DOHH2 (cell line): ENCODE data around the gene PATL1.
A peak's percentile ranks its signal among the peaks of the same experiment; 100 is the strongest.

ENCODE experiments used
- H3F3A ChIP-seq: fragments of 200-600 bp; sonication (generic), shearing (Covaris generic); 2 replicates; pipeline ENCODE4 v1.6.0; 2016; ENCODE audit warnings: antibody characterized with exemption, mild to moderate bottlenecking; ENCODE audit not compliant: control insufficient read depth, insufficient read depth
- H3K27ac ChIP-seq: fragments of 200-600 bp; sonication (generic); 2 replicates; pipeline ENCODE4 v1.5.1; 2014; ENCODE audit warnings: low read depth, mild to moderate bottlenecking, low read length, moderate library complexity
- H3K27me3 ChIP-seq: fragments of 200-600 bp; sonication (generic); 2 replicates; pipeline ENCODE4 v1.6.1; 2014; ENCODE audit warnings: mild to moderate bottlenecking, low read length, mixed read lengths; ENCODE audit not compliant: control insufficient read depth
- H3K36me3 ChIP-seq: fragments of 200-600 bp; sonication (generic); 2 replicates; pipeline ENCODE4 v1.6.1; 2014; ENCODE audit warnings: mild to moderate bottlenecking, low read length, moderate library complexity, mixed read lengths; ENCODE audit not compliant: control insufficient read depth
- H3K4me1 ChIP-seq: fragments of 200-600 bp; sonication (generic); 2 replicates; pipeline ENCODE4 v1.6.1; 2014; ENCODE audit warnings: mild to moderate bottlenecking, low read length, mixed read lengths; ENCODE audit not compliant: control insufficient read depth
- H3K4me2 ChIP-seq: fragments of 200-600 bp; sonication (generic); 2 replicates; pipeline ENCODE4 v1.6.0; 2014; ENCODE audit warnings: mild to moderate bottlenecking, low read length, moderate library complexity
- H3K4me3 ChIP-seq: fragments of 200-600 bp; sonication (generic); 2 replicates; pipeline ENCODE4 v1.5.1; 2014; ENCODE audit warnings: mild to moderate bottlenecking, low read length, mixed read lengths
- H3K79me2 ChIP-seq: fragments of 200-600 bp; sonication (generic); 2 replicates; pipeline ENCODE4 v1.6.1; 2014; ENCODE audit warnings: mild to moderate bottlenecking, low read length, mixed read lengths; ENCODE audit not compliant: control insufficient read depth
- H3K9me2 ChIP-seq: fragments of 200-600 bp; sonication (generic); replicated peaks from 2 replicates; pipeline ENCODE4 v1.6.1; 2014; ENCODE audit warnings: mild to moderate bottlenecking, low read length, mixed read lengths; ENCODE audit not compliant: control insufficient read depth
- H3K9me3 ChIP-seq: fragments of 200-600 bp; sonication (generic); 2 replicates; pipeline ENCODE4 v1.6.1; 2014; ENCODE audit warnings: antibody characterized with exemption, low read length, mixed read lengths; ENCODE audit not compliant: control insufficient read depth, insufficient read depth
- H4K20me1 ChIP-seq: fragments of 200-600 bp; sonication (generic); 2 replicates; pipeline ENCODE4 v1.6.0; 2014; ENCODE audit warnings: low read depth, mild to moderate bottlenecking, antibody characterized with exemption, low read length, moderate library complexity; ENCODE audit not compliant: control insufficient read depth, insufficient read depth
- EZH2phosphoT487 ChIP-seq: fragments of 200-600 bp; sonication (generic); IDR thresholded peaks from 2 replicates; pipeline ENCODE4 v1.6.1; 2017; ENCODE audit warnings: borderline replicate concordance, mild to moderate bottlenecking, antibody characterized with exemption, low read length, moderate library complexity, mixed read lengths
- TF ChIP-seq, protein P1 (sequence below): fragments of 200-600 bp; sonication (generic); IDR thresholded peaks from one replicate; pipeline ENCODE4 v1.5.1; 2014; ENCODE audit warnings: antibody characterized with exemption, mild to moderate bottlenecking, low read depth, low read length; ENCODE audit not compliant: poor library complexity, severe bottlenecking

Gene PATL1, protein sequence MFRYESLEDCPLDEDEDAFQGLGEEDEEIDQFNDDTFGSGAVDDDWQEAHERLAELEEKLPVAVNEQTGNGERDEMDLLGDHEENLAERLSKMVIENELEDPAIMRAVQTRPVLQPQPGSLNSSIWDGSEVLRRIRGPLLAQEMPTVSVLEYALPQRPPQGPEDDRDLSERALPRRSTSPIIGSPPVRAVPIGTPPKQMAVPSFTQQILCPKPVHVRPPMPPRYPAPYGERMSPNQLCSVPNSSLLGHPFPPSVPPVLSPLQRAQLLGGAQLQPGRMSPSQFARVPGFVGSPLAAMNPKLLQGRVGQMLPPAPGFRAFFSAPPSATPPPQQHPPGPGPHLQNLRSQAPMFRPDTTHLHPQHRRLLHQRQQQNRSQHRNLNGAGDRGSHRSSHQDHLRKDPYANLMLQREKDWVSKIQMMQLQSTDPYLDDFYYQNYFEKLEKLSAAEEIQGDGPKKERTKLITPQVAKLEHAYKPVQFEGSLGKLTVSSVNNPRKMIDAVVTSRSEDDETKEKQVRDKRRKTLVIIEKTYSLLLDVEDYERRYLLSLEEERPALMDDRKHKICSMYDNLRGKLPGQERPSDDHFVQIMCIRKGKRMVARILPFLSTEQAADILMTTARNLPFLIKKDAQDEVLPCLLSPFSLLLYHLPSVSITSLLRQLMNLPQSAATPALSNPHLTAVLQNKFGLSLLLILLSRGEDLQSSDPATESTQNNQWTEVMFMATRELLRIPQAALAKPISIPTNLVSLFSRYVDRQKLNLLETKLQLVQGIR

GRCh38 chr11:59668950-59669610, at the start of gene PATL1:
TSS of gene PATL1 (minus strand) at chr11:59669037. CDS start at chr11:59668895, 142 bp downstream.
- 0 out of 2 replicates have a peak, but pooled peaks cover 2% of the 10 kb centered on the region for H3F3A ChIP-seq
- H3K4me1 ChIP-seq = peaks cover 25% of the 10 kb centered on the region
- TF ChIP-seq, protein P1, sequence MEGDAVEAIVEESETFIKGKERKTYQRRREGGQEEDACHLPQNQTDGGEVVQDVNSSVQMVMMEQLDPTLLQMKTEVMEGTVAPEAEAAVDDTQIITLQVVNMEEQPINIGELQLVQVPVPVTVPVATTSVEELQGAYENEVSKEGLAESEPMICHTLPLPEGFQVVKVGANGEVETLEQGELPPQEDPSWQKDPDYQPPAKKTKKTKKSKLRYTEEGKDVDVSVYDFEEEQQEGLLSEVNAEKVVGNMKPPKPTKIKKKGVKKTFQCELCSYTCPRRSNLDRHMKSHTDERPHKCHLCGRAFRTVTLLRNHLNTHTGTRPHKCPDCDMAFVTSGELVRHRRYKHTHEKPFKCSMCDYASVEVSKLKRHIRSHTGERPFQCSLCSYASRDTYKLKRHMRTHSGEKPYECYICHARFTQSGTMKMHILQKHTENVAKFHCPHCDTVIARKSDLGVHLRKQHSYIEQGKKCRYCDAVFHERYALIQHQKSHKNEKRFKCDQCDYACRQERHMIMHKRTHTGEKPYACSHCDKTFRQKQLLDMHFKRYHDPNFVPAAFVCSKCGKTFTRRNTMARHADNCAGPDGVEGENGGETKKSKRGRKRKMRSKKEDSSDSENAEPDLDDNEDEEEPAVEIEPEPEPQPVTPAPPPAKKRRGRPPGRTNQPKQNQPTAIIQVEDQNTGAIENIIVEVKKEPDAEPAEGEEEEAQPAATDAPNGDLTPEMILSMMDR = no peak
- no peak for TF ChIP-seq EZH2phosphoT487
- H3K9me2 ChIP-seq = no peaks in the 10 kb centered on the region
- H4K20me1 ChIP-seq = no peaks in the 10 kb centered on the region; the same call in 1 of the 2 replicates
- H3K4me3 ChIP-seq = peak within 1 kb of the TSS; percentile 79
- H3K36me3 ChIP-seq = peaks cover 42% of the 10 kb centered on the region
- no peaks in the 10 kb centered on the region for H3K9me3 ChIP-seq
- H3K27ac ChIP-seq = peak within 1 kb of the TSS; percentile 56
- H3K4me2 ChIP-seq = peak within 1 kb of the TSS; percentile 77
- no peaks in the 10 kb centered on the region for H3K27me3 ChIP-seq
- peaks cover 43% of the 10 kb centered on the region for H3K79me2 ChIP-seq

- H3K36me3 ChIP-seq = no peaks in the 10 kb centered on the region
- no peak overlapping the region for H3K4me2 ChIP-seq
- no peaks in the 10 kb centered on the region for H3K79me2 ChIP-seq
- H3K9me3 ChIP-seq = no peaks in the 10 kb centered on the region
- H3F3A ChIP-seq = no peaks in the 10 kb centered on the region
- no peaks in the 10 kb centered on the region for H3K4me1 ChIP-seq
- H3K27me3 ChIP-seq = peaks cover 15% of the 10 kb centered on the region; the same call in 1 of the 2 replicates
- TF ChIP-seq, protein P1 = no peak
- TF ChIP-seq EZH2phosphoT487 = no peak
- H3K27ac ChIP-seq = no peak overlapping the region
- H4K20me1 ChIP-seq = no peaks in the 10 kb centered on the region
- H3K9me2 ChIP-seq = no peaks in the 10 kb centered on the region
- no peak overlapping the region for H3K4me3 ChIP-seq
Measured at GRCh38 chr11:59716051-59716450, 47.2 kb upstream of the PATL1 start.

- Histone ChIP-seq H4K20me1 (no peaks in the 10 kb centered on the region), H3F3A (no peaks in the 10 kb centered on the region), H3K4me1 (no peaks in the 10 kb centered on the region), H3K79me2 (no peaks in the 10 kb centered on the region), H3K4me3 (no peak within 1 kb of the TSS), H3K9me3 (no peaks in the 10 kb centered on the region), H3K4me2 (no peak within 1 kb of the TSS), H3K36me3 (no peaks in the 10 kb centered on the region), H3K9me2 (no peaks in the 10 kb centered on the region), H3K27me3 (peaks cover 12% of the 10 kb centered on the region; the same call in 1 of the 2 replicates), H3K27ac (no peak within 1 kb of the TSS)
- no peak for TF ChIP-seq EZH2phosphoT487
- TF ChIP-seq, protein P1 = no peak
Measured at GRCh38 chr11:59713745-59714144, 44.9 kb upstream of the PATL1 start, which contains the start of gene OR10V1. TSS of gene OR10V1 (minus strand) at chr11:59713845. CDS start at chr11:59713845, 0 bp downstream.
